Measurements from ENCODE around the gene TLE1. TPM values are rescaled to one million over a fixed set of nuclear protein-coding genes. Genes with fewer than 3 reads are reported as not detected.

TLE1 gene
- polyA plus RNA-seq, 3 donors, result 0.46 to 2.5 (median 1.2) TPM

GRCh38 chr9:81537964-81538363 lies 151.4 kb downstream of the TLE1 start:
- Mint-ChIP-seq H3K4me3 (no peak overlapping the region), H3K4me1 (no peaks in the 10 kb centered on the region), H3K36me3 (no peaks in the 10 kb centered on the region), H3K27me3 (ENCODE audit: low read depth in 3 of 3) (peaks cover 0 to 4% (median 0%) of the 10 kb centered on the region in 3 donors), H3K9me3 (peaks cover 0 to 2% (median 0%) of the 10 kb centered on the region in 7 donors), H3K27ac (no peak overlapping the region)
- Histone ChIP-seq H3K9me3 (replicated peaks in 1 of 2; ENCODE audit: control insufficient read depth in 1 of 2, insufficient read depth in 1 of 2, low read length in 2 of 2) (no peaks in the 10 kb centered on the region), H3K4me2 (replicated peaks; ENCODE audit: extremely low read depth, low read length, poor library complexity, severe bottlenecking) (no peak overlapping the region), H3K4me1 (ENCODE audit: control insufficient read depth in 1 of 2, insufficient read depth in 2 of 2, low read length in 2 of 2) (no peaks in the 10 kb centered on the region), H3K4me3 (replicated peaks in 1 of 3; ENCODE audit: low read depth in 2 of 3, low read length in 3 of 3) (no peak overlapping the region), H3K27ac (ENCODE audit: low read depth in 1 of 2, low read length in 2 of 2) (no peak overlapping the region), H3K36me3 (replicated peaks in 1 of 2; ENCODE audit: control insufficient read depth in 1 of 2, insufficient read depth in 2 of 2, low read length in 2 of 2) (no peaks in the 10 kb centered on the region), H3K9ac (ENCODE audit: insufficient read depth, low read length, poor library complexity, severe bottlenecking) (no peak overlapping the region), H4K20me1 (ENCODE audit: insufficient read depth, low read length) (no peaks in the 10 kb centered on the region), H3K79me2 (ENCODE audit: insufficient read depth, low read length) (no peaks in the 10 kb centered on the region), H3K27me3 (ENCODE audit: control insufficient read depth in 2 of 2, insufficient read depth in 2 of 2, low read length in 2 of 2) (no peaks in the 10 kb centered on the region), H2AFZ (ENCODE audit: insufficient read depth, low read depth, low read length, poor library complexity, severe bottlenecking) (no peak overlapping the region)
- no CpG with 5 or more reads among the region's 1 CpG for WGBS (ENCODE audit: insufficient coverage)
- DNase-seq, result no peak
- intact Hi-C loops (cut with micrococcal nuclease), result no loop called here
- no peak for TF ChIP-seq CTCF (IDR thresholded peaks at IDR 0.05)

DNA sequence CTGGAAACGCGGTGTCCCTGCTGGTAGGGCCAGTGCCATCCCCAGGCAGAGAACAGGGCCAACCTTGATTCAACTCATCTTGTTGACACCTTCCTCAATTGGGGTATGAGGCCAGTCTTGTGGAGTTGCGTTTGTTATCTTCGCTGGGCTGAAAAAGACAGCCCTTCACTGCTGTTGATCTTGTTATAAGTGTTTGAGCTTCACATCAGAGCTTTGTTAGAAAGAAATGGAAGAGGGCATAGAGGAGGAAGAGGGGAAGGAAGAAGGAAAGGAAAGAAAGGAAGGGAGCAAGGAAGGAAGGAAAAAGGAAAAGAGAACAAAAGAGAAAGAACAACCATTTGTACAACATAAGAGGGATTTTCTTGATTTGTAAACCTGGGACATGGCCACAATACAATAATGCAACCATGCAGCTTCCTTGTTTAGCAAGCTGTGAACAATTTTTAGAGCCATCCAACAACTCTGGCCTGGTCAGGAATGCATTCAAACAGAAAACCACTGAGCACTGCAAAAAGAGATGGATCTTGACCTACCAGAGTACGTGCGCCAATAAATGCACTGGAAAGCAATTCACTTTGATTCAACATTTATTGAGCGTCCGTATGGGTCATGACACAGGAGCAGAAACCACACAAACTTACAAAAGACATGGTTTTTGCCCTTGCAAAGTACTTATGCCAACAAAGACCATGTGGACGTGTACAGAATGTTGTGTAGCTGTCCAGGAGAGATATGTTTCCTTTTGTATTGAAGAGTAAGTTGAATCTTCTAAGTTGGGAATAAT lies 152.9 kb downstream of the TLE1 start:
- no peak overlapping the region for H3K27ac Mint-ChIP-seq
- peaks cover 0 to 5% (median 0%) of the 10 kb centered on the region in 3 donors for H3K27me3 Mint-ChIP-seq (ENCODE audit: low read depth in 3 of 3)
- Histone ChIP-seq H3K9ac (ENCODE audit: insufficient read depth, low read length, poor library complexity, severe bottlenecking) (no peak overlapping the region), H3K4me3 (replicated peaks in 1 of 3; ENCODE audit: low read depth in 2 of 3, low read length in 3 of 3) (no peak overlapping the region), H3K4me1 (ENCODE audit: control insufficient read depth in 1 of 2, insufficient read depth in 2 of 2, low read length in 2 of 2) (no peaks in the 10 kb centered on the region), H3K27ac (ENCODE audit: low read depth in 1 of 2, low read length in 2 of 2) (no peak overlapping the region), H3K79me2 (ENCODE audit: insufficient read depth, low read length) (no peaks in the 10 kb centered on the region), H3K27me3 (ENCODE audit: control insufficient read depth in 2 of 2, insufficient read depth in 2 of 2, low read length in 2 of 2) (no peaks in the 10 kb centered on the region), H2AFZ (ENCODE audit: insufficient read depth, low read depth, low read length, poor library complexity, severe bottlenecking) (no peak overlapping the region), H4K20me1 (ENCODE audit: insufficient read depth, low read length) (no peaks in the 10 kb centered on the region), H3K9me3 (replicated peaks in 1 of 2; ENCODE audit: control insufficient read depth in 1 of 2, insufficient read depth in 1 of 2, low read length in 2 of 2) (no peaks in the 10 kb centered on the region), H3K4me2 (replicated peaks; ENCODE audit: extremely low read depth, low read length, poor library complexity, severe bottlenecking) (no peak overlapping the region), H3K36me3 (replicated peaks in 1 of 2; ENCODE audit: control insufficient read depth in 1 of 2, insufficient read depth in 2 of 2, low read length in 2 of 2) (no peaks in the 10 kb centered on the region)
- H3K4me1 Mint-ChIP-seq, result no peaks in the 10 kb centered on the region
- peaks cover 0 to 2% (median 0%) of the 10 kb centered on the region in 7 donors for H3K9me3 Mint-ChIP-seq
- H3K4me3 Mint-ChIP-seq, result no peak overlapping the region
- no peak for TF ChIP-seq CTCF (IDR thresholded peaks at IDR 0.05)
- H3K36me3 Mint-ChIP-seq, result no peaks in the 10 kb centered on the region
- DNase-seq, result no peak
- intact Hi-C loops (cut with micrococcal nuclease), result no loop called here
- 91% methylated on average over 5 of the region's 9 CpGs for whole genome bisulfite sequencing (ENCODE audit: insufficient coverage)
